Peyer's patch (tissue), 4 donors: Measurements from ENCODE around the gene DCN. TPM values are rescaled to one million over a fixed set of nuclear protein-coding genes. Genes with fewer than 3 reads are reported as not detected.

Experiments used
- DNase-seq, 3 donors: peaks; one replicate each; pipeline ENCODE4 v3.0.0-alpha.2; 2017 to 2019
- H3K27ac ChIP-seq, 4 donors: fragments of 200-600 bp; sonication (generic); one replicate each; pipeline ENCODE4 v1.5.1; 2016 to 2019
- H3K27me3 ChIP-seq, 2 donors: fragments of 200-600 bp; sonication (generic); one replicate each; pipeline ENCODE4 v1.5.1; 2019
- H3K36me3 ChIP-seq, 3 donors: fragments of 200-600 bp; sonication (generic); one replicate each; pipeline ENCODE4 v1.5.1; 2016 to 2019
- H3K4me1 ChIP-seq, 4 donors: fragments of 200-600 bp; sonication (generic); one replicate each; pipeline ENCODE4 v1.5.1; 2016 to 2019
- H3K4me3 ChIP-seq, 4 donors: fragments of 200-600 bp; sonication (generic); 1 replicate in 3 of 4; 2 replicates in 1 of 4; pipeline ENCODE4 v1.5.1; 2016 to 2019; ENCODE audit warnings: mild to moderate bottlenecking in 1 of 4
- H3K9me3 ChIP-seq, 4 donors: fragments of 200-600 bp; sonication (generic); one replicate each; pipeline ENCODE4 v1.5.1; 2016 to 2019; ENCODE audit warnings: mild to moderate bottlenecking in 1 of 4
- CTCF ChIP-seq, 6 experiments: fragments of 450-650 bp in 4 of 6; fragments of 200-600 bp in 2 of 6; sonication (generic) in 1 of 6; IDR thresholded peaks; one replicate each; pipeline ENCODE4 v1.5.1; 2017 to 2019; ENCODE audit warnings: antibody characterized with exemption in 6 of 6, mild to moderate bottlenecking in 3 of 6, moderate library complexity in 1 of 6
- POLR2A ChIP-seq, 2 donors: fragments of 450-650 bp; IDR thresholded peaks; one replicate each; pipeline ENCODE4 v1.5.1; 2017; ENCODE audit warnings: antibody characterized with exemption in 2 of 2, mild to moderate bottlenecking in 2 of 2, moderate library complexity in 2 of 2
- total RNA-seq, 4 donors: library from RNA; depleted of rRNA; stranded (reverse); fragments of >200 nt; gene quantifications; one replicate each; pipeline ENCODE4 v1.1.0, GENCODE V29; 2016

The DCN gene
- total RNA-seq, 4 donors from 2014 or later = 142 to 543 (median 309) TPM

GRCh38 chr12:91140026-91140931 is 42.3 kb downstream of the DCN start:
- TF ChIP-seq CTCF (IDR thresholded peaks at IDR 0.05) = no peak
- no peak for TF ChIP-seq POLR2A (IDR thresholded peaks at IDR 0.05)
- no peak overlapping the region for H3K4me3 ChIP-seq
- no peaks in the 10 kb centered on the region for H3K27me3 ChIP-seq
- no peak for DNase-seq
- H3K27ac ChIP-seq = peak overlapping the region in 1 of 4 donors; percentile 28
- no peaks in the 10 kb centered on the region for H3K36me3 ChIP-seq
- H3K9me3 ChIP-seq = no peaks in the 10 kb centered on the region
- H3K4me1 ChIP-seq = peaks cover 0 to 17% (median 0%) of the 10 kb centered on the region in 4 donors

GRCh38 chr12:91139286-91139685 is 43.3 kb downstream of the DCN start:
- H3K36me3 ChIP-seq = no peaks in the 10 kb centered on the region
- no peak overlapping the region for H3K4me3 ChIP-seq
- H3K9me3 ChIP-seq = no peaks in the 10 kb centered on the region
- H3K4me1 ChIP-seq = peaks cover 0 to 17% (median 0%) of the 10 kb centered on the region in 4 donors
- DNase-seq = no peak
- peak overlapping the region in 2 of 4 donors; percentile 28 to 51 for H3K27ac ChIP-seq
- H3K27me3 ChIP-seq = no peaks in the 10 kb centered on the region
- no peak for TF ChIP-seq CTCF (IDR thresholded peaks at IDR 0.05)
- TF ChIP-seq POLR2A (IDR thresholded peaks at IDR 0.05) = no peak

GRCh38 chr12:91138337-91138920 is 44.2 kb downstream of the DCN start:
- peaks cover 0 to 17% (median 0%) of the 10 kb centered on the region in 4 donors for H3K4me1 ChIP-seq
- TF ChIP-seq POLR2A (IDR thresholded peaks at IDR 0.05) = no peak
- TF ChIP-seq CTCF (IDR thresholded peaks at IDR 0.05) = no peak
- no peaks in the 10 kb centered on the region for H3K36me3 ChIP-seq
- H3K9me3 ChIP-seq = no peaks in the 10 kb centered on the region
- no peaks in the 10 kb centered on the region for H3K27me3 ChIP-seq
- DNase-seq = no peak
- H3K27ac ChIP-seq = peak overlapping the region; percentile 12 to 51 (median 24)
- no peak overlapping the region for H3K4me3 ChIP-seq

- no peak for TF ChIP-seq CTCF (IDR thresholded peaks at IDR 0.05)
- no peak for TF ChIP-seq POLR2A (IDR thresholded peaks at IDR 0.05)
- H3K27me3 ChIP-seq = no peaks in the 10 kb centered on the region
- H3K4me1 ChIP-seq = peaks cover 0 to 10% (median 0%) of the 10 kb centered on the region in 4 donors
- no peak overlapping the region for H3K27ac ChIP-seq
- no peaks in the 10 kb centered on the region for H3K36me3 ChIP-seq
- H3K4me3 ChIP-seq = no peak overlapping the region
- no peaks in the 10 kb centered on the region for H3K9me3 ChIP-seq
- DNase-seq = no peak
Observed at GRCh38 chr12:91133871-91134270, 48.7 kb downstream of the DCN start.

GRCh38 chr12:91129662-91130362 is 52.8 kb downstream of the DCN start:
- no peak for DNase-seq
- no peak for TF ChIP-seq CTCF (IDR thresholded peaks at IDR 0.05)
- TF ChIP-seq POLR2A (IDR thresholded peaks at IDR 0.05) = no peak
- no peak overlapping the region for H3K27ac ChIP-seq
- no peaks in the 10 kb centered on the region for H3K4me1 ChIP-seq
- H3K27me3 ChIP-seq = no peaks in the 10 kb centered on the region
- no peak overlapping the region for H3K4me3 ChIP-seq
- no peaks in the 10 kb centered on the region for H3K36me3 ChIP-seq
- no peaks in the 10 kb centered on the region for H3K9me3 ChIP-seq
